HEK293 (cell line): Measurements from ENCODE around the gene ARL16.

Source experiments
- CTCF ChIP-seq: fragments of 450-650 bp; formaldehyde crosslinking; IDR thresholded peaks from 2 replicates; pipeline ENCODE4 v1.5.1; 2016; ENCODE audit warnings: missing biosample characterization, missing genetic modification characterization
- REST ChIP-seq: fragments of 450-650 bp; formaldehyde crosslinking; IDR thresholded peaks from 2 replicates; pipeline ENCODE4 v1.5.1; 2016; ENCODE audit warnings: missing biosample characterization, missing genetic modification characterization
- SALL2 ChIP-seq: fragments of 450-650 bp; formaldehyde crosslinking; IDR thresholded peaks from 2 replicates; pipeline ENCODE4 v1.5.0; 2017; ENCODE audit warnings: missing biosample characterization, mild to moderate bottlenecking, missing genetic modification characterization, borderline replicate concordance
- YY1 ChIP-seq: fragments of 450-650 bp; formaldehyde crosslinking; IDR thresholded peaks from 2 replicates; pipeline ENCODE4 v1.5.1; 2018; ENCODE audit warnings: missing biosample characterization, missing genetic modification characterization
- ZNF311 ChIP-seq: fragments of 450-650 bp; formaldehyde crosslinking; IDR thresholded peaks from 2 replicates; pipeline ENCODE4 v1.5.1; 2017; ENCODE audit warnings: missing biosample characterization, missing genetic modification characterization, borderline replicate concordance
- ZNF704 ChIP-seq: fragments of 450-650 bp; formaldehyde crosslinking; IDR thresholded peaks from 2 replicates; pipeline ENCODE4 v1.5.1; 2016; ENCODE audit warnings: missing biosample characterization, missing genetic modification characterization
- ZNF747 ChIP-seq: fragments of 450-650 bp; formaldehyde crosslinking; IDR thresholded peaks from 2 replicates; pipeline ENCODE4 v1.5.1; 2016; ENCODE audit warnings: missing biosample characterization, missing genetic modification characterization
- ZSCAN30 ChIP-seq: fragments of 450-650 bp; IDR thresholded peaks from 2 replicates; pipeline ENCODE4 v1.5.1; 2018; ENCODE audit warnings: missing biosample characterization, mild to moderate bottlenecking, missing genetic modification characterization, moderate library complexity

GRCh38 chr17:81706757-81707624 is 23.4 kb upstream of the ARL16 start:
- TF ChIP-seq ZNF747 (tag by site-specific recombination) (no peak), ZSCAN30 (no peak), CTCF (tag by site-specific recombination) (no peak), ZNF704 (tag by site-specific recombination) (no peak), ZNF311 (tag by site-specific recombination) (no peak), REST (tag by site-specific recombination) (no peak), YY1 (no peak), SALL2 (tag by site-specific recombination) (no peak)
